ENCODE results near the gene SGCB.

Gene SGCB

DNA sequence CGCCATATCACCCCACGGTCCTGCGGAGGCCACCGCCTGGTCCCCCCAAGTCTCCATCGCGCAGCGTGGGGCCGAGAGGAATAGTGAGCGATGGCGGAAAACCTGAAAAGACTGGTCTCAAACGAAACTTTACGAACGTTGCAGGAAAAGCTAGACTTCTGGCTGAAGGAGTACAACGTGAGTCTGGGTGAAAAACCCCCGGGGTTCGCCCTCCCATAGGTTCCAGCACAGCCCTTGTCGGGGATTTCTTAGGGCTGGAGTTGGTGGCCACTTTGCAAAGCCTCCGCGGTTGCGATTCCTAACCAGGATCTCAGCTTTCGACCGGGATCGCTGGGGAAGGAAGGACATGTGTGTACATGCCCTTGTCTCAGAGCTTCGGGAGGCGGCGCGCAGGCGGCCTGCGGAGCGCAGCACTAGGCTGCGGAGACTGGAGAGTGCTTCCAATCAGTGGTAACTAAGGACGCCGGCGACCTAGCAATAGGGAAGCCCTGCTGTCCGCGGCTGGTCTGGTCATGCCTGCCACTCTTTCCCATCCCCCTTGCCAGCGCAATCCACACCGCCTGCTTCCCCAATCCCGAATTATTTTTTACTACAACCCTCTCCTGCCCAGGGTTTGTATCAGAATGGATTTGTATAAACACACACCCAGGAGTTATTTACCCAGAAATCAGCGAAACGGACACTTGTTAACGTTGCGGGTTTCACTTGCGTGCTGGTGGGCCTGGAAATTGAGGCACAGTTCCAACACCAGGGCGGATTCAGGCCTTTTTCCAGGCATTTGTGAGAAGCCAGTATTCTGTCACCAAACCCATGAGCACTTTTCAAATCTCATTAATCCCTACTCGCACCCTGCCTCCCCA, 13.7 kb upstream of the SGCB start:
- peak overlapping the region; percentile 95 for H3K4me3 ChIP-seq (ENCODE audit: low read length)
- H3K9me3 ChIP-seq (ENCODE audit: control insufficient read depth, low read depth, low read length): no peaks in the 10 kb centered on the region
- peak overlapping the region; percentile 65 for H3K9ac ChIP-seq (ENCODE audit: low read length)
- H3K27me3 ChIP-seq (ENCODE audit: control insufficient read depth, insufficient read depth, low read length): peaks cover 41% of the 10 kb centered on the region
- H3K36me3 ChIP-seq (ENCODE audit: control insufficient read depth, low read depth, low read length): no peaks in the 10 kb centered on the region
- no peak overlapping the region for H3K27ac ChIP-seq (ENCODE audit: low read length)
- peaks cover 16% of the 10 kb centered on the region for H3K4me1 ChIP-seq (ENCODE audit: control insufficient read depth, low read depth, low read length)

DNA sequence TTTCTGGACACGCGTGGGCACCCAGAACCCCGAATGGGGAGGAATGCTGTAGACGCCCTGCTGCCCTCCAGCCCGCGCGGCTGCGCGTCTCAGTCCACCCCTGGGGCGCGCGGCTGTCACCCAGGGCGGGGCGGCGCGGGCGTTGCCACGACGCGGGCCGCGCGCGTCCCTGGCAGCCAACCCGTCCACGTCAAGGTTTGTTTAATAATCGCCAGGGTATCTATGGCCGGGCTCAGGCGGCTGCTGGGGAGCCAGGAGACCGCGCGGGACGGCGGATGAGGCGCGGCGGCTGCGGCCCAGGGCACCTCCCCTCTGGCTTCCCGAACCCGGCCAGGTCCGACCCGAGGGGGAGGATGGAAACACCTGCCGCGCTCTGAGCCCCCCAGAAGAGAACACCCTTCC, 13.1 kb upstream of the SGCB start, which contains the start of gene SPATA18:
SPATA18 (plus strand) TSS at position 92 of the 402 bp plus-strand sequence. CDS start 401 bp downstream, outside the sequence.
- Histone ChIP-seq H3K9ac (ENCODE audit: low read length) (peak within 1 kb of the TSS; percentile 65), H3K9me3 (ENCODE audit: control insufficient read depth, low read depth, low read length) (no peaks in the 10 kb centered on the region), H3K27me3 (ENCODE audit: control insufficient read depth, insufficient read depth, low read length) (peaks cover 41% of the 10 kb centered on the region), H3K36me3 (ENCODE audit: control insufficient read depth, low read depth, low read length) (no peaks in the 10 kb centered on the region), H3K4me3 (ENCODE audit: low read length) (peak within 1 kb of the TSS; percentile 95), H3K4me1 (ENCODE audit: control insufficient read depth, low read depth, low read length) (peaks cover 16% of the 10 kb centered on the region), H3K27ac (ENCODE audit: low read length) (no peak within 1 kb of the TSS)

DNA sequence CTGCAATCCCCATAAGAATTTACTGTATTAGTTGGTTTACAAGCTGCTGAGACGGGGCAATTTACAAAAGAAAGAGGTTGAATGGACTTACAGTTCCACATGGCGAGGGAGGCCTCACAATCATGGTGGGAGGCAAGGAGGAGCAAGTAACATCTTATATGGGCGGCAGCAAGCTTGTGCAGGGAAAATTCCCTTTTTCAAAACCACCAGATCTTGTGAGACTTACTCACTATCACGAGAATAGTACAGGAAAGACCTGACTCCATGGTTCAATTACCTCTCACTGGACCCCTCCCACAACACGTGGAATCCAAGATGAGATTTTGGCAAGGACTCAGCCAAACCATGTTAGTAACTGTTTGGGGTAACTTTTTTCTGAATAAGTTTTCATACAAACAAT, 11.2 kb upstream of the SGCB start:
- H3K36me3 ChIP-seq (ENCODE audit: control insufficient read depth, low read depth, low read length): no peaks in the 10 kb centered on the region
- H3K27ac ChIP-seq (ENCODE audit: low read length): no peak overlapping the region
- H3K9ac ChIP-seq (ENCODE audit: low read length): no peak overlapping the region
- H3K27me3 ChIP-seq (ENCODE audit: control insufficient read depth, insufficient read depth, low read length): peaks cover 41% of the 10 kb centered on the region
- H3K4me3 ChIP-seq (ENCODE audit: low read length): no peak overlapping the region
- peaks cover 16% of the 10 kb centered on the region for H3K4me1 ChIP-seq (ENCODE audit: control insufficient read depth, low read depth, low read length)
- no peaks in the 10 kb centered on the region for H3K9me3 ChIP-seq (ENCODE audit: control insufficient read depth, low read depth, low read length)

DNA sequence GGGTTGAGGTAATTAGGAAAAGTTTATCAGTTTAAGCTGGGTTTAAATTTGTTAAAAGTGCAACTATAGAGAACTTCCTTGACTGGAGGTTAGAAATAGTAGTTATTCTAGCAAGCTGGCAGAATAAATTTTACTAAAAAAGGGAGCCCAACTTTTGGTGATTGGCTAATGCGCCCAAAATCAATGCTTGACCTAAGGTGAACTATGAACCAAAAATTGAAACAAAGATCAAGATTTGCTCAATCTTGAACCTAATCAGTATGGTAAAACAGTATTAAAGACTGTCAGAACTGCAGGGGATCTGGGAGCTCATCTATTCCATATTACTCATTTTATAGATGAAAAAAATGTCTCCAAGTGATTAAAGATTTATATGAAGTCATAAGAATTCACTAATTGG, 6.9 kb upstream of the SGCB start:
- H3K9me3 ChIP-seq (ENCODE audit: control insufficient read depth, low read depth, low read length): no peaks in the 10 kb centered on the region
- no peak overlapping the region for H3K9ac ChIP-seq (ENCODE audit: low read length)

DNA sequence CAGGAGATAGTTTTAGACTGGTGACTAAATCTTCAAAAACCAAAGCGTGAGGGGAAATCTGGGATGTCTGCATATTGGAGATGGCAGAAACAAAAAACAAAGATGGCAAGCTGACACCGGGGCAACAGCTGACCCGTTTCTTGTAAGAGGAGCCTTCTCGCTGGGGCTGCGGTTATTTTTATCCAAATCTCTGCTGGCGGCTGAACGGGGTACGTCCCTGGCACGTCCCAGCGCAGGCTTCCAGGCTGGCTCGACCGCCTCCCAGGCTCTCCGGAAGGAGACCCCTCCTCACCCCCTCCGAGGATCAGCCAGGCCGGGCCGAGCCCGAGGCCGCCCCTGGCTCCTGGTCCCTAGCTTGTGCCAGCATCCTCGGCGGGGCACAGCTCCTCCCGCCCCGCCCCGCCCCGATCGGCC, 403 bp downstream of the SGCB start:
- Histone ChIP-seq H3K4me3 (ENCODE audit: low read length) (peak overlapping the region; percentile 79), H3K9ac (ENCODE audit: low read length) (peak overlapping the region; percentile 62), H3K27ac (ENCODE audit: low read length) (no peak overlapping the region), H3K27me3 (ENCODE audit: control insufficient read depth, insufficient read depth, low read length) (peaks cover 12% of the 10 kb centered on the region), H3K4me1 (ENCODE audit: control insufficient read depth, low read depth, low read length) (peaks cover 14% of the 10 kb centered on the region), H3K9me3 (ENCODE audit: control insufficient read depth, low read depth, low read length) (no peaks in the 10 kb centered on the region), H3K36me3 (ENCODE audit: control insufficient read depth, low read depth, low read length) (peaks cover 3% of the 10 kb centered on the region)

More for the DNA sequence above, 6.9 kb upstream of the SGCB start:
- Histone ChIP-seq H3K4me1 (ENCODE audit: control insufficient read depth, low read depth, low read length) (no peaks in the 10 kb centered on the region), H3K27ac (ENCODE audit: low read length) (no peak overlapping the region), H3K27me3 (ENCODE audit: control insufficient read depth, insufficient read depth, low read length) (peaks cover 6% of the 10 kb centered on the region), H3K36me3 (ENCODE audit: control insufficient read depth, low read depth, low read length) (no peaks in the 10 kb centered on the region), H3K4me3 (ENCODE audit: low read length) (no peak overlapping the region)

DNA sequence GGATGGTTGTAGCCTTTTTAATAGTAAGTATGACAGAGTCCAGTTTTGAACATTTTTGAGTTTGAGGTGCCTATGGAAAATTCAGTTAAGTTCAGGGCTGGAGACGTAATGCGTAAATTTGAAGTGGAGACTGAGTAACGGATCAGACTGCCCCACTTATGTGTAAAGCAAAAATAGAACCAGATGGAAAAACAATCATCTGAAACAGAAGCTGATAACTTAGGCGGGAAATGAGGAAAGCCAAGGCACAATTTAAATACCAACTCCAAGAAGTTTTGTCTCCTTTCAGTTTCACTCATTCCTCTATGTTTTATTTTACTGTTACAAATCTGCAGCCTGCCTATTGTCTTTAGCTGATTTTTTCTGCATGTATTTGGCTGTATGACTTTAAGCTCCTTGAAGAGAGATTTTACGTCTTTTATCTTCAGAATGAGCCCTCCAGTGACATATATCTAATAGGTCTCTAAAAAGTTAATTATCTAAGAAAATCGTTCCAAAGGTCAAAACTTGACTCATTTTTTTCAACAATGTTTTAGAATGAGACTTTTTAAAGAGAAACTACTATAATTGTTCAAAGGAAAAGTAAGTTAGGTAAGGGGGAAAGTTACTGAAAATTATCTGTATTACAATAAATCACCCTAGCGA, 1.1 kb downstream of the SGCB start:
- H3K36me3 ChIP-seq (ENCODE audit: control insufficient read depth, low read depth, low read length): peaks cover 4% of the 10 kb centered on the region
- H3K9ac ChIP-seq (ENCODE audit: low read length): peak overlapping the region; percentile 62
- H3K9me3 ChIP-seq (ENCODE audit: control insufficient read depth, low read depth, low read length): no peaks in the 10 kb centered on the region
- H3K4me3 ChIP-seq (ENCODE audit: low read length): peak overlapping the region; percentile 79
- H3K27ac ChIP-seq (ENCODE audit: low read length): no peak overlapping the region
- peaks cover 14% of the 10 kb centered on the region for H3K4me1 ChIP-seq (ENCODE audit: control insufficient read depth, low read depth, low read length)
- H3K27me3 ChIP-seq (ENCODE audit: control insufficient read depth, insufficient read depth, low read length): peaks cover 12% of the 10 kb centered on the region

DNA sequence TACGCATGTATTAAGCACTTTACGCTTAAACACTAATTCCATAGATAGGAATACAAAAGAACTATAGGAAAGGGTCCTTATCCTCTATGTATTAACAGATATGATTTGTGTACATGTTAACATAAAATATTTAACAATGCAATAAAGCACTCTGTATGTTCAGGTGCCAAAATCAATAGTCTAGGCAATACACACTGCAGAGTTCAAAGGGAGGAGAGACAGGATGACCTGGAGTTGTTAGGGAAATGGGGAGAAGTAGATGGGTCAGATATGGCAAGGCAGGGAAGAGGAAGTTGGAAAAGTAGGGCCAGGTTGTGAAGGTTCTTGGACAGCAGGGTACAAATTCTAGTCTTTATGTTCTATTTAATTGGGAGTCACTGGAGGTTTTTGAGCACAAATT, 2.9 kb downstream of the SGCB start:
- Histone ChIP-seq H3K27me3 (ENCODE audit: control insufficient read depth, insufficient read depth, low read length) (peaks cover 12% of the 10 kb centered on the region), H3K36me3 (ENCODE audit: control insufficient read depth, low read depth, low read length) (peaks cover 12% of the 10 kb centered on the region), H3K4me1 (ENCODE audit: control insufficient read depth, low read depth, low read length) (peaks cover 14% of the 10 kb centered on the region), H3K9me3 (ENCODE audit: control insufficient read depth, low read depth, low read length) (no peaks in the 10 kb centered on the region), H3K9ac (ENCODE audit: low read length) (no peak overlapping the region), H3K4me3 (ENCODE audit: low read length) (no peak overlapping the region), H3K27ac (ENCODE audit: low read length) (no peak overlapping the region)

DNA sequence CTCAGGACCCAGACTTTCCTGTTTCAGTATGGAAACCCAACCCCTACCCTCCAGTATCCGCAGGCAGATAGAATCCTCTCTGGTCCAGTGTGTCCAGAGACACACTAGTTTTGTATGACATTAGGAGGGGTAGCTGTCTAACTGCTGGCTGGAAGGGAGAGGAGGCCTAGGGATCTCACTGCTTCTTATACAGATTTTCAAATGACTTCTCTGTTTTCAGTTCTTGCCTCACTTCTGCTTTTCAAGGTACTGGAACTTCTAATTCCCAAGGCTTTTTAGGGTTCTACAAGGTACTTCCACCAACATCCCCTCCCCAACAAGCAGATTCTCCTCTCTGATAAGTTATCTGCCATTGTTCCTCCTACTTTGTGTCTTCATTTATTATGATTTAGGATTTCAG, 6.1 kb downstream of the SGCB start:
- no peaks in the 10 kb centered on the region for H3K9me3 ChIP-seq (ENCODE audit: control insufficient read depth, low read depth, low read length)
- no peak overlapping the region for H3K27ac ChIP-seq (ENCODE audit: low read length)
- no peaks in the 10 kb centered on the region for H3K27me3 ChIP-seq (ENCODE audit: control insufficient read depth, insufficient read depth, low read length)
- no peak overlapping the region for H3K9ac ChIP-seq (ENCODE audit: low read length)
- peaks cover 30% of the 10 kb centered on the region for H3K36me3 ChIP-seq (ENCODE audit: control insufficient read depth, low read depth, low read length)
- no peak overlapping the region for H3K4me3 ChIP-seq (ENCODE audit: low read length)
- peaks cover 2% of the 10 kb centered on the region for H3K4me1 ChIP-seq (ENCODE audit: control insufficient read depth, low read depth, low read length)

DNA sequence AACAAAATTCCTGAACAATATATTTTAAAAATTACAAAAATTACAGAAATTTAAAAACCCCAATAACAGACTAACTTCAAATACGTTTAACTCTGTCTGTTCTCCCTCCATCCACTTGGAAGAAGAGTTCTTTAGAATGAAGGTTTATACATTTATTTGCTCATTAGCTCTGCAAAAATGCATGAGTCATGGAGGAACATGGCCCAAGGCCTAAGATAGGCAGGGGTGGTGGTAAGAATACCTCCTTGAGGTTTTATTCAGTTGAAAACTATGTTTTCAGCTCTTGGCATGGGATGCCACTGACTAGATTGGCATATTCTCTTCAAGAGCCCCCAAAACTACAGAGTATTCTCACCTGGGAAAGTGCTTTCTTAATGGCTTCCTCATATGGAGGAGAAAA, 9.1 kb downstream of the SGCB start:
- peaks cover 34% of the 10 kb centered on the region for H3K36me3 ChIP-seq (ENCODE audit: control insufficient read depth, low read depth, low read length)
- no peak overlapping the region for H3K9ac ChIP-seq (ENCODE audit: low read length)
- no peaks in the 10 kb centered on the region for H3K27me3 ChIP-seq (ENCODE audit: control insufficient read depth, insufficient read depth, low read length)
- no peaks in the 10 kb centered on the region for H3K4me1 ChIP-seq (ENCODE audit: control insufficient read depth, low read depth, low read length)
- no peaks in the 10 kb centered on the region for H3K9me3 ChIP-seq (ENCODE audit: control insufficient read depth, low read depth, low read length)
- no peak overlapping the region for H3K27ac ChIP-seq (ENCODE audit: low read length)
- H3K4me3 ChIP-seq (ENCODE audit: low read length): no peak overlapping the region

DNA sequence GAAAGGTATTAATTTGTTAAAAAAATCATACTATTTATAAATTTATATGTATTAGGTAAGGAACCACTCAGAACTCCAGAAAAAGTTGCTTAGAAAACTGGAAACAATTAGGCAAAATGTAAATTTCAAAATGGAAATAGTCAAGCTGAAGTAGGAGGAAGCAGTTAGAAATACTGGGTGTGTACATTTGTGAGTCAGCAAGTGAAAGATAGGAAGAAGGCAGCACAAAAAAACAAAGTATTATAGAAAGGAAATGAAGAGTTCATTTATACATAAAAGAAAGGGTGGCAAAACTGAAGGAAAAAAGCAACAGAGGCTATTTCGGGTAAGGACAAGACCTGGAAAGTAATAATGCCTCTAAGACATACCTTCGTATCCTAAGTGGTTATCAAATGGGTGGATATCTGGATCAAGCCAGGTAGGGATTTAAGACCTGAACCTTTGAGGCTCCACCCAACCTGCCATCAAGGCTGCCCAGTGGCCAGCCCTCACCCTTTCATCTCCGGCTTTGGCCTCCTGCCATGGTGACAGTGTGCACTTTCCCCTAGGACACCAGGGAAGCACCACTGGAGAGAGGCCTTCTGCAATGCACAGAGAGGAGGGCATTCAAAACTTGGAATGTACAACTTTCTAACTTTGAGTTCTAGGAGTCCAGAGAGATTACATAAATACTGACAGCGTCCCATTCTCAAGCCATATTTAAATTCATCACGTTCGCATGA, 18.0 kb downstream of the SGCB start, which contains the start of gene LRRC66:
LRRC66 (minus strand) TSS at position 428 of the 722 bp plus-strand sequence. CDS start 2,750 bp downstream, outside the sequence.
- no peak within 1 kb of the TSS for H3K9ac ChIP-seq (ENCODE audit: low read length)
- H3K27ac ChIP-seq (ENCODE audit: low read length): no peak within 1 kb of the TSS
- no peaks in the 10 kb centered on the region for H3K4me1 ChIP-seq (ENCODE audit: control insufficient read depth, low read depth, low read length)
- H3K9me3 ChIP-seq (ENCODE audit: control insufficient read depth, low read depth, low read length): no peaks in the 10 kb centered on the region
- no peak within 1 kb of the TSS for H3K4me3 ChIP-seq (ENCODE audit: low read length)
- H3K27me3 ChIP-seq (ENCODE audit: control insufficient read depth, insufficient read depth, low read length): no peaks in the 10 kb centered on the region
- H3K36me3 ChIP-seq (ENCODE audit: control insufficient read depth, low read depth, low read length): peaks cover 19% of the 10 kb centered on the region

DNA sequence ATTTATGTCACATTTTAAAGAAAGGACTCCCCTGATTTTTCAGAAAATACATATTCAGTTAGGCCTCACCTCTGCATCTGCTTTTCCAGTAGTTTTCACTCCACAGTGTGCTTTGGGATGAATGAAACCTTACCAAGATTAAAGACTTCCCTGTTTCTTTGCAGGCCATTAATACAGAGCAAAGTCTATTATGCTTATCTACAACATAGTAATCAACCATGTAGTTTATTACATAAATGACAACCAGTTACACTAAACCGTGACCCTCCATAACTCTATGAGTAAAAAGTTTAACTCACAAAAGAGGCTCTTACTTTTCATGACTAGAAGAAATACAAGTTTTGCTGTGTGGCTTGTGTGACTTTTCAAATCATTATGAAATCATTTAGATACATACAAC, 20.3 kb downstream of the SGCB start:
- Histone ChIP-seq H3K4me3 (ENCODE audit: low read length) (no peak overlapping the region), H3K27ac (ENCODE audit: low read length) (no peak overlapping the region), H3K27me3 (ENCODE audit: control insufficient read depth, insufficient read depth, low read length) (no peaks in the 10 kb centered on the region), H3K9me3 (ENCODE audit: control insufficient read depth, low read depth, low read length) (no peaks in the 10 kb centered on the region), H3K9ac (ENCODE audit: low read length) (no peak overlapping the region), H3K4me1 (ENCODE audit: control insufficient read depth, low read depth, low read length) (no peaks in the 10 kb centered on the region), H3K36me3 (ENCODE audit: control insufficient read depth, low read depth, low read length) (peaks cover 4% of the 10 kb centered on the region)

All from iPS-18a (cell line).